ENCODE results near the gene MRPS14.

Gene MRPS14

GRCh38 chr1:175043824-175044223 is 20.6 kb upstream of the MRPS14 start:
- DNase-seq = no peak
- peaks cover 15% of the 10 kb centered on the region for H3K27me3 Mint-ChIP-seq (ENCODE audit: low read depth, poor library complexity)
- H3K36me3 Mint-ChIP-seq (ENCODE audit: low read depth) = peaks cover 5% of the 10 kb centered on the region
- H3K4me3 Mint-ChIP-seq = no peak overlapping the region
- no peak overlapping the region for H3K27ac Mint-ChIP-seq
- TF ChIP-seq CTCF (IDR thresholded peaks at IDR 0.05) = no peak
- no peaks in the 10 kb centered on the region for H3K4me1 Mint-ChIP-seq
- H3K9me3 Mint-ChIP-seq = peaks cover 29% of the 10 kb centered on the region

- H3K9me3 Mint-ChIP-seq = peaks cover 29% of the 10 kb centered on the region
- H3K27me3 Mint-ChIP-seq (ENCODE audit: low read depth, poor library complexity) = peaks cover 16% of the 10 kb centered on the region
- no peak for DNase-seq
- no peak for TF ChIP-seq CTCF (IDR thresholded peaks at IDR 0.05)
- no peak overlapping the region for H3K4me3 Mint-ChIP-seq
- no peak overlapping the region for H3K27ac Mint-ChIP-seq
- H3K36me3 Mint-ChIP-seq (ENCODE audit: low read depth) = peaks cover 5% of the 10 kb centered on the region
- no peaks in the 10 kb centered on the region for H3K4me1 Mint-ChIP-seq
These were observed 19.4 kb upstream of the MRPS14 start for GRCh38 chr1:175042650-175043049.

DNA sequence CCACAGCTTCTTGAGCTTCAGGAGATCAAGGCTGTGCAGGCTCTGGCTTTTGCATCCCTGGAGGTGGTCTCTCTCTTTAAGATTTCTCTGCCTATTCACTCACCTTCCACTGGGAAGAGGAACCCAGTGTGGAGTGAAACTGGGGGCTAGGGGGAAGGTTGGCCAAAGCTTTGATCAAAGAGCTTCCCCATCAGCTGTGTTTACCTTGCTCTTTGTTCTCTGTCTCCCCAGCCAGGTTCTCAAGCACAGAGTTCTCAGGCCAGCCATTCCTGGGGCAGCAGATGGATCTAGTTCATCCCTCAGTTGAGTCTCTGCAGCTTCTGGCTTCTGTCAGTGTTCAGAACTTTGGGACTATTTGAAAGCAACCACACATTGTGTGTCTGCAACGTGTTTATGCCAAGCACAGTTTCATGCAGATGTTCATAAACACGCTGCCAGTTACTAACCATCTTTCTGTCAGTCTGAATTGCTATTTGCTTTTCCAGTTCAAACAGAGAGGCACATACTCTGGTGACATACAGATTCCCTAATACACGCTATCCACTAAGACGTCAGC is 17.2 kb upstream of the MRPS14 start:
- peaks cover 14% of the 10 kb centered on the region for H3K27me3 Mint-ChIP-seq (ENCODE audit: low read depth, poor library complexity)
- peaks cover 17% of the 10 kb centered on the region for H3K9me3 Mint-ChIP-seq
- TF ChIP-seq CTCF (IDR thresholded peaks at IDR 0.05) = no peak
- H3K27ac Mint-ChIP-seq = no peak overlapping the region
- no peak overlapping the region for H3K4me3 Mint-ChIP-seq
- peaks cover 10% of the 10 kb centered on the region for H3K4me1 Mint-ChIP-seq
- H3K36me3 Mint-ChIP-seq (ENCODE audit: low read depth) = peaks cover 5% of the 10 kb centered on the region
- no peak for DNase-seq

DNA sequence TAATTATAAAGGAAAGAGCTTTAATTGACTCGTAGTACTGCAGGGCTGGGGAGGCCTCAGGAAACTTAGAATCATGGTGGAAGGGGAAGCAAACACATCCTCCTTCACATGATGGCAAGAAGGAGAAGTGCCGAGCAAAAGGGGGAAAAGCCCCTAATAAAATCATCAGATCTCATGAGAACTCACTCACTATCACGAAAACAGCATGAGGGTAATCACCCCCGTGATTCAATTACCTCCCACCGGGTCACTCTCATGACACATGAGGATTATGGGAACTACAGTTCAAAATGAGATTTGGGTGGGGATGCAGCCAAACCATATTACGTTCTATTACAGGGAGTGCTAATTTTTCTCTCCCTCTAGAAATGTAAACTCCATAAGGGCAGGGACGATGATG is 14.2 kb upstream of the MRPS14 start:
- Mint-ChIP-seq H3K4me1 (peaks cover 33% of the 10 kb centered on the region), H3K27ac (no peak overlapping the region), H3K36me3 (ENCODE audit: low read depth) (no peaks in the 10 kb centered on the region), H3K27me3 (ENCODE audit: low read depth, poor library complexity) (peaks cover 18% of the 10 kb centered on the region), H3K4me3 (no peak overlapping the region), H3K9me3 (no peaks in the 10 kb centered on the region)
- no peak for DNase-seq
- TF ChIP-seq CTCF (IDR thresholded peaks at IDR 0.05) = no peak

GRCh38 chr1:175036476-175036875 is 13.3 kb upstream of the MRPS14 start:
- peaks cover 18% of the 10 kb centered on the region for H3K27me3 Mint-ChIP-seq (ENCODE audit: low read depth, poor library complexity)
- H3K36me3 Mint-ChIP-seq (ENCODE audit: low read depth) = no peaks in the 10 kb centered on the region
- H3K4me3 Mint-ChIP-seq = no peak overlapping the region
- H3K27ac Mint-ChIP-seq = no peak overlapping the region
- no peak for TF ChIP-seq CTCF (IDR thresholded peaks at IDR 0.05)
- peaks cover 38% of the 10 kb centered on the region for H3K4me1 Mint-ChIP-seq
- no peaks in the 10 kb centered on the region for H3K9me3 Mint-ChIP-seq
- no peak for DNase-seq

GRCh38 chr1:175035865-175036264 is 12.6 kb upstream of the MRPS14 start:
- no peak for TF ChIP-seq CTCF (IDR thresholded peaks at IDR 0.05)
- Mint-ChIP-seq H3K36me3 (ENCODE audit: low read depth) (no peaks in the 10 kb centered on the region), H3K27ac (no peak overlapping the region), H3K4me3 (no peak overlapping the region), H3K9me3 (no peaks in the 10 kb centered on the region), H3K27me3 (ENCODE audit: low read depth, poor library complexity) (peaks cover 12% of the 10 kb centered on the region), H3K4me1 (peaks cover 44% of the 10 kb centered on the region)
- no peak for DNase-seq

Measured in nephron progenitor cell (in vitro differentiated cells).